Gastroesophageal sphincter (tissue), 3 donors: ENCODE results near the gene TRAPPC3L.

ENCODE experiments used
- CTCF ChIP-seq, 4 experiments: fragments of 200-600 bp in 2 of 4; fragments of 450-650 bp in 2 of 4; sonication (generic) in 1 of 4; IDR thresholded peaks; one replicate each; pipeline ENCODE4 v1.5.1; 2017 to 2019; ENCODE audit warnings: antibody characterized with exemption in 4 of 4, mild to moderate bottlenecking in 2 of 4, moderate library complexity in 2 of 4
- POLR2A ChIP-seq, 2 donors: fragments of 450-650 bp; IDR thresholded peaks; one replicate each; pipeline ENCODE4 v1.6.1; 2017; ENCODE audit warnings: antibody characterized with exemption in 2 of 2, mild to moderate bottlenecking in 2 of 2, moderate library complexity in 1 of 2

- TF ChIP-seq POLR2A (IDR thresholded peaks at IDR 0.05) (no peak), CTCF (IDR thresholded peaks at IDR 0.05) (no peak)
Observed at GRCh38 chr6:116586276-116586675, 40.8 kb upstream of the TRAPPC3L start.
